Breast epithelium (tissue), 4 donors: ENCODE measurements around the gene TMEM222. TPM values are rescaled to one million over a fixed set of nuclear protein-coding genes. Genes with fewer than 3 reads are reported as not detected.

ENCODE experiments used
- DNase-seq, 2 donors: peaks; one replicate each; pipeline ENCODE4 v3.0.0-alpha.2; 2019; ENCODE audit warnings: low spot score in 2 of 2
- H3K27ac ChIP-seq, 2 donors: fragments of 200-600 bp; sonication (generic) in 1 of 2; one replicate each; pipeline ENCODE4 v1.5.1; 2016 to 2019; ENCODE audit warnings: mild to moderate bottlenecking in 1 of 2
- H3K27me3 ChIP-seq, 2 donors: fragments of 200-600 bp; sonication (generic) in 1 of 2; one replicate each; pipeline versions ENCODE4 v1.5.1 to v1.6.0; 2017 to 2019; ENCODE audit warnings: control low read depth in 1 of 2, mild to moderate bottlenecking in 1 of 2
- H3K36me3 ChIP-seq: fragments of 200-600 bp; one replicate; pipeline ENCODE4 v1.5.1; 2019
- H3K4me1 ChIP-seq, 2 donors: fragments of 200-600 bp; sonication (generic); one replicate each; pipeline ENCODE4 v1.5.1; 2016 to 2019; ENCODE audit warnings: control low read depth in 1 of 2
- H3K4me3 ChIP-seq, 3 donors: fragments of 200-600 bp; sonication (generic); 1 replicate in 2 of 3; 2 replicates in 1 of 3; pipeline ENCODE4 v1.5.1; 2016 to 2019; ENCODE audit warnings: mild to moderate bottlenecking in 3 of 3, moderate library complexity in 2 of 3
- H3K9me3 ChIP-seq, 2 donors: fragments of 200-600 bp; sonication (generic) in 1 of 2; one replicate each; pipeline ENCODE4 v1.5.1; 2016 to 2019; ENCODE audit warnings: control low read depth in 1 of 2
- POLR2A ChIP-seq: fragments of 450-650 bp; IDR thresholded peaks from one replicate; pipeline ENCODE4 v1.6.1; 2016; ENCODE audit warnings: antibody characterized with exemption, mild to moderate bottlenecking, moderate library complexity
- POLR2AphosphoS5 ChIP-seq, 3 donors: sonication (generic); formaldehyde crosslinking; IDR thresholded peaks; one replicate each; pipeline ENCODE4 v1.6.1; 2017; ENCODE audit warnings: antibody characterized with exemption in 3 of 3
- intact Hi-C: fragments of 100-400 bp; cut with DNase I; formaldehyde crosslinking; loops from one replicate; pipeline ENCODE4 v1.15.1; 2023; ENCODE audit warnings: low total_unique reads
- total RNA-seq, 3 donors: library from RNA; depleted of rRNA; stranded (reverse); fragments of >200 nt; gene quantifications; one replicate each; pipeline ENCODE4 v1.1.0, GENCODE V29; 2016
- TF ChIP-seq, protein P1 (sequence below), 3 donors: fragments of 450-650 bp; IDR thresholded peaks; one replicate each; pipeline ENCODE4 v1.5.1; 2016 to 2017; ENCODE audit warnings: antibody characterized with exemption in 3 of 3, mild to moderate bottlenecking in 3 of 3, moderate library complexity in 3 of 3

Gene TMEM222
- total RNA-seq, 3 donors from 2014 or later = 20.0 to 28.0 (median 26.5) TPM

GRCh38 chr1:27335506-27336422 lies 13.8 kb downstream of the TMEM222 start:
- H3K4me3 ChIP-seq = no peak overlapping the region
- H3K27me3 ChIP-seq = no peaks in the 10 kb centered on the region
- no peak for DNase-seq
- intact Hi-C loops = no loop called here
- H3K9me3 ChIP-seq = no peaks in the 10 kb centered on the region
- no peaks in the 10 kb centered on the region for H3K4me1 ChIP-seq
- H3K36me3 ChIP-seq = peaks cover 5% of the 10 kb centered on the region
- TF ChIP-seq POLR2A (no peak), POLR2AphosphoS5 (IDR thresholded peaks at IDR 0.05) (no peak)
- TF ChIP-seq, protein P1, sequence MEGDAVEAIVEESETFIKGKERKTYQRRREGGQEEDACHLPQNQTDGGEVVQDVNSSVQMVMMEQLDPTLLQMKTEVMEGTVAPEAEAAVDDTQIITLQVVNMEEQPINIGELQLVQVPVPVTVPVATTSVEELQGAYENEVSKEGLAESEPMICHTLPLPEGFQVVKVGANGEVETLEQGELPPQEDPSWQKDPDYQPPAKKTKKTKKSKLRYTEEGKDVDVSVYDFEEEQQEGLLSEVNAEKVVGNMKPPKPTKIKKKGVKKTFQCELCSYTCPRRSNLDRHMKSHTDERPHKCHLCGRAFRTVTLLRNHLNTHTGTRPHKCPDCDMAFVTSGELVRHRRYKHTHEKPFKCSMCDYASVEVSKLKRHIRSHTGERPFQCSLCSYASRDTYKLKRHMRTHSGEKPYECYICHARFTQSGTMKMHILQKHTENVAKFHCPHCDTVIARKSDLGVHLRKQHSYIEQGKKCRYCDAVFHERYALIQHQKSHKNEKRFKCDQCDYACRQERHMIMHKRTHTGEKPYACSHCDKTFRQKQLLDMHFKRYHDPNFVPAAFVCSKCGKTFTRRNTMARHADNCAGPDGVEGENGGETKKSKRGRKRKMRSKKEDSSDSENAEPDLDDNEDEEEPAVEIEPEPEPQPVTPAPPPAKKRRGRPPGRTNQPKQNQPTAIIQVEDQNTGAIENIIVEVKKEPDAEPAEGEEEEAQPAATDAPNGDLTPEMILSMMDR (IDR thresholded peaks at IDR 0.05) = no peak
- H3K27ac ChIP-seq = no peak overlapping the region

DNA sequence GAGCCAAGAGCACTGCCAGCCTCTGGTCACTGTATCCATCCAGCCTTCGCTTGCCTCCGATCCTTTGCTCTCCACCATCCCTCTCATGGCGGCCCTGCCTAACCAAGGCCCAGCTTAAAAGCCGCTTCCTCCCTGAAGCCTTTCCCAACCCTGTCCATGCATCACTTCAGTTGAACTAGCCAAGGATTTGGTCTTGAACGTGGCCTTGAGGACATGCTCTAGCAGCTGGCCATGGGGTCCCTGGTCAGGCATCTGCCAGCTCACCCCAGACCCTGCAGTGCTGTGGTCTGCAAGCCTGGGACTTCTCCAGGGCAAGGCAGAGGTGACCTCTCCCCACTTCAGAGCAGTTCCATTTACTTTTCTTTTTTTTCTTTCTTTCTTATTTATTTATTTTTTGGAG lies 14.8 kb downstream of the TMEM222 start:
- Histone ChIP-seq H3K36me3 (peaks cover 5% of the 10 kb centered on the region), H3K4me1 (peaks cover 0 to 2% of the 10 kb centered on the region in 2 donors), H3K27ac (no peak overlapping the region), H3K4me3 (no peak overlapping the region), H3K27me3 (no peaks in the 10 kb centered on the region), H3K9me3 (no peaks in the 10 kb centered on the region)
- DNase-seq = no peak
- no peak for TF ChIP-seq POLR2A
- TF ChIP-seq, protein P1 (IDR thresholded peaks at IDR 0.05) = no peak
- TF ChIP-seq POLR2AphosphoS5 (IDR thresholded peaks at IDR 0.05) = no peak
- intact Hi-C loops = no loop called here

DNA sequence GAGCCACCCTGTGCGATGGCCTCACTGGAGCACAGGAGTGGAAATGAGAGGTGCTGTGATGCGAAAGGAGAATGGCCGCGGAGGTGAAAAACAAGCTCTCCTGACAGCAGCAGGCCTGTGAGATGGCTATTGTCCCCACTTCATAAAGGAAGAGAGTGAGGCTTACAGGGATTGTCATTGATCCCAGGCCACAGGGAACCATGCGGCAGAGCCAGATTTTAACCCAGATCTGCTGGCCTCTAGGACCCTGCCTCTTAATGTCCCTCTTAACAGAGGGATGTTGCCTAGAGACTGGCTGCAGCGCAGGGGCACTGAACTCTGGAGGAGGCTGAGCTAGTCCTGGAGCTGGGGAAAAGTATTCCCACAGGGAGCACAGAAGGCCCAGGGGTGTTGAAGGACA lies 16.8 kb downstream of the TMEM222 start:
- H3K9me3 ChIP-seq = no peaks in the 10 kb centered on the region
- no peak overlapping the region for H3K4me3 ChIP-seq
- peaks cover 3 to 4% of the 10 kb centered on the region in 2 donors for H3K4me1 ChIP-seq
- no peak for DNase-seq
- intact Hi-C loops = loop anchor here (2.0 kb wide), 1 partner anchor 54 kb away; no protein-coding TSS in a partner anchor
- H3K27me3 ChIP-seq = no peaks in the 10 kb centered on the region
- TF ChIP-seq POLR2A (no peak), POLR2AphosphoS5 (IDR thresholded peaks at IDR 0.05) (no peak)
- TF ChIP-seq, protein P1 (IDR thresholded peaks at IDR 0.05) = no peak
- no peak overlapping the region for H3K27ac ChIP-seq
- H3K36me3 ChIP-seq = peaks cover 5% of the 10 kb centered on the region

DNA sequence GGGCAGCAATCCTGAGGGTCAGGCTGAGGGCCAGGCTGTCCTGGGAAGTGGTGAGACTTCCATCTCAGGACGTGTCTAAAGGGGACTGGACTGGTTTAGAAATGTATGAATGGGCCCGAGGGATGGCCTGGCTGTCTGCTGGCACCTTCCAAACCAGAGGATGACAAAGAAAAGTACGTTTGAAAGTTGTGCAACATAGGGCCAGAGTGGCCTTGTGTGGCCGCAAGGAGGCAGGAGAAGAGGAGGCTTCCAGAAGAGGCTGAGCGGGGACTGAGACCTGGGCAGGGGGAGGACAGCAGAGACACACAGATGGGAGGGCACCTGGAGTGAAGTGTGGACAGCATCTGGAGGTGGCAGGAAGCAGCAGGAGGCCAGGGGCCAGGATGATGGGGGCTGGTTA lies 17.2 kb downstream of the TMEM222 start:
- Histone ChIP-seq H3K4me3 (no peak overlapping the region), H3K4me1 (peaks cover 3 to 4% of the 10 kb centered on the region in 2 donors), H3K27me3 (no peaks in the 10 kb centered on the region), H3K36me3 (peaks cover 3% of the 10 kb centered on the region), H3K9me3 (no peaks in the 10 kb centered on the region), H3K27ac (no peak overlapping the region)
- no peak for DNase-seq
- TF ChIP-seq, protein P1 (IDR thresholded peaks at IDR 0.05) = no peak
- TF ChIP-seq POLR2A (no peak), POLR2AphosphoS5 (IDR thresholded peaks at IDR 0.05) (no peak)
- intact Hi-C loops = loop anchor here (2.0 kb wide), 1 partner anchor 54 kb away; no protein-coding TSS in a partner anchor

GRCh38 chr1:27341525-27342252 lies 19.7 kb downstream of the TMEM222 start, which contains the start of gene SYTL1:
Gene SYTL1, plus strand, starts transcription at chr1:27342022. Its CDS starts 3,313 bp downstream, at chr1:27345335.
- Histone ChIP-seq H3K9me3 (no peaks in the 10 kb centered on the region), H3K4me3 (peak within 1 kb of the TSS in 2 of 3 donors; percentile 60 to 70), H3K36me3 (no peaks in the 10 kb centered on the region), H3K27me3 (no peaks in the 10 kb centered on the region), H3K27ac (peak within 1 kb of the TSS; percentile 87 to 89), H3K4me1 (peaks cover 3 to 4% of the 10 kb centered on the region in 2 donors)
- DNase-seq = peak; percentile 64 to 70
- no peak for TF ChIP-seq POLR2A
- no peak for TF ChIP-seq POLR2AphosphoS5 (IDR thresholded peaks at IDR 0.05)
- TF ChIP-seq, protein P1 (IDR thresholded peaks at IDR 0.05) = no peak
- intact Hi-C loops = no loop called here
